ENCODE results near the gene CFAP43.

The CFAP43 gene

GRCh38 chr10:104090611-104091010 is 141.6 kb downstream of the CFAP43 start:
- FAIRE-seq = no peak

- FAIRE-seq = no peak
These were observed 142.5 kb downstream of the CFAP43 start for GRCh38 chr10:104089621-104090020.

- no peak for FAIRE-seq
These were observed 143.9 kb downstream of the CFAP43 start for GRCh38 chr10:104088239-104088638.

GRCh38 chr10:104085801-104086400 is 146.3 kb downstream of the CFAP43 start, which contains the start of gene COL17A1:
Gene COL17A1, minus strand, starts transcription at chr10:104085880. Its CDS starts 5,207 bp downstream, at chr10:104080673.
- FAIRE-seq = no peak

- FAIRE-seq = no peak
These were observed 147.6 kb downstream of the CFAP43 start for GRCh38 chr10:104084482-104085142.

- no peak for FAIRE-seq
These were observed 150.2 kb downstream of the CFAP43 start for GRCh38 chr10:104081998-104082397.

- FAIRE-seq = no peak
These were observed 151.4 kb downstream of the CFAP43 start for GRCh38 chr10:104080762-104081161.
